Fibroblast of gingiva (primary cell): ENCODE data around the gene PGGHG.
"Not testable (repeated sequence)": the region's sequence is repeated elsewhere in the genome, so short reads cannot be mapped to it uniquely, and the experiment has no call there.

ENCODE experiments used
- DNase-seq: peaks from one replicate; pipeline ENCODE4 v3.0.0-alpha.2; 2011; ENCODE audit warnings: low read depth

The PGGHG gene

DNA sequence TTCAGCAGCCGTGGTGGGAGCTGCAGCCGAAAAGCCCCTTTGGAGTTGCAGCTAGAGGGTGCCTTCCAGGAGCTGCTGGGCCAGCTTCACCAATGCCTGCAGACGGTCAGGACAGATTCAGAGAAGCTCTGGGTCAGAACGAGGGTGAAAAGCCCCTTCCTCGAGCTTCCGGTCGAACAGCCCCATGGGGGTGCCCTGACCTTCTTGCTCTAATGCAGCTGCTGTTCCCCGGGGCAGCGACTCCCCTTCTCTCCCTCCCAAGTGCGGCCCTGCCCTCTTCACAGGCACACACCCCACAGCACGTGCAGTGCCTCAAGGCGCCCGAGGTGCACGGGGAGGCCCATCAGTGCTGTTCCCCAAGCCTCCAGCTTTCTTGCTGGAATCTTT is 41.4 kb downstream of the PGGHG start:
- DNase-seq, result no peak

DNA sequence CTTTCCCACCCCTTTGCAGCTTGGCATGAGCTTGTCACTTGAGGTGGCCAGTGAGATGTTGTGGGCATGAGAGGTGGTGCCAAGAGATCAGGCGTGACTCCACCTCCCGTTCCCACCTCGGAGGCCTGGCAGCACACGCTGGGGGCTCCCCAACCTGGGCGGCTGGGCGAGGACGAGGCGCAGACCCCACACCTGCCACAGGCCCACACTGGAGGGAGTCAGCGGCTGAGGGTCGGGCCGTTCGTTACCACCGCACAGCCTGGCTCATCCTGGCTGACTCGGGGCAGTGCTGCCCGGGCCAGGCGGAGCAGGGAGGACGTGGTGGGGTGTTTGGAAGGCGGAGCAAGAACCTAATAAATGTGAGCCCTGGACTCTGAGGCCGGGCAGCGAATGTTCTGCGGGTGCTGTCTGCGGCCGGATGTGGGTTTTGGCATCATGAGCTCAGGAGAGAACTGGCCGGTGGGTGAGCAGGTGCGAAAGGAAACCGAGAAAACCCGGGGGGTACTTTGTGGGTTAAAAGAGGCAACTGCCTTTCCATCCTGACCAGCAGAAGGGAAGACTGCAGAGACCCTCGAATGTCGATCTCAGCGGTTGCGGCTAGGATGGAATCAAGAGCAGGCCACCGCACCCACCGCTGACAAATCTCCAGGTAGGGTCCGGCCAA is 41.9 kb downstream of the PGGHG start:
- no peak for DNase-seq

DNA sequence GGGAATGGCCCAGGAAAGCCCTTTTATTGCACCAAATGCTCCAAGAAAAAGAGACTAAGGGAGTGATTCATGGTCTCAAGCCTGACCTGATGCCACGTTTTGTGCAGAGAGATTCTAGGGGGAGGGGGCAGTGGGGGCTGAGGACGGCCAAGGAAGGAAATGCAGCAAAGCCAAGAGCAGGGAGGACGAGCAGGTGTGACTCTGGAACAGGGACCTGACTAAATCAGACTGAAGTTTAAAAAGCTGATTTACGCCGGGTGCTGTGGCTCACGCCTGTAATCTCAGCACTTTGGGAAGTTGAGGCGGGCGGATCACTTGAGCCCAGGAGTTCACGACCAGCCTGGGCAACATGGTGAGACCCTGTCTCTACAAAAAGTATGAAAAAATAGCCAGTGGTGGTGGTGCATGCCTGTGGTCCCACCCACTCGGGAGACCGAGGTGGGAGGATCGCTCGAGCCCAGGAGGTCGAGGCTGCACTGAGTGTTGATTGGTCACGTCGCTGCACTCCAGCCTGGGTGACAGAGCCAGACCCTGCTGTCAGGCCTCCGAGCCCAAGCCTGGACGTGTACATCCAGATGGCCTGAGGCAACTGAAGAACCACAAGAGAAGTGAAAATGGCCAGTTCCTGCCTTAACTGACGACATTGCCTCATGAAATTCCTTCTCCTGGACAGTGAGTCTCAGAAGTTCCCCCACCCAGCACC is 42.6 kb downstream of the PGGHG start:
- no peak for DNase-seq

DNA sequence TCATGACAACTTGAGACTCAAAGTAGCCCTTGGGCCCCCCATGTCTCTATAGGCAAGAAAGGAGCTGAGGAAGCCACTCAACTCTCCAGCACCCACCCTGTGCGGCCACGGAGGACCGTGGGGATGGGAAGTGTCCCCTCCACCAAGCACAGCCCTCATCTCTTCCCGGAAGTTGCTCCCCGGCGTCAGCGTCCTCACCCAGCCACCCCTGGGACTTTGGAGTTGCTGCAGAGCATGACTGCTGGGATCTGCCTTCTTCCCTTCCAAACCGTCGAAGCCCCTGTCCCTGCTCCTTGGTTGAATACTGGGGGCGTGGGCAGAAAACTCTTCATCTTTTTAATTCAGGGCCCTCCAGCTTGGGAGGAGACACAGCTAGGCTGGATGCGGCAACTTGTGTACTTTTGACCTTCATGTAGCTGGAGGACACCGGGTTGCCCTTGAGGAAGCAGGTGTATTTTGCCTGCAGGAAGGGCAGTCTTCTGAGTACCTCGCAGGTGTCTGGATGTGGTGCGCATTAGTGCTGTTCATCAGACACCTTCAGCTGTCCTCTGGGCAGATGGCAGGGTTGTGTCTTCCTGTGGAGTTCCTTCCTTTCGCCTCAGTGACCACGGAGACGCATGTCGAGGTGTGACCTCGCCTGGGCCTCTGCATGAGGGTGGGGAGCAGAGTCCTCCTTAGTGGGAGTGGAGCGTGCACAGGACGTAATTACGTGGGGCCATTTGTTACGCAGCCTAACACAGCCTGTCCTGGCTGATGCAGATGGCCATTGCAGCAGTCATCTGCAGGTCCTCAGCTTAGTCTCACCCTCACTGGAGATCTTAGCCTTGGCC is 43.9 kb downstream of the PGGHG start:
- no peak for DNase-seq

DNA sequence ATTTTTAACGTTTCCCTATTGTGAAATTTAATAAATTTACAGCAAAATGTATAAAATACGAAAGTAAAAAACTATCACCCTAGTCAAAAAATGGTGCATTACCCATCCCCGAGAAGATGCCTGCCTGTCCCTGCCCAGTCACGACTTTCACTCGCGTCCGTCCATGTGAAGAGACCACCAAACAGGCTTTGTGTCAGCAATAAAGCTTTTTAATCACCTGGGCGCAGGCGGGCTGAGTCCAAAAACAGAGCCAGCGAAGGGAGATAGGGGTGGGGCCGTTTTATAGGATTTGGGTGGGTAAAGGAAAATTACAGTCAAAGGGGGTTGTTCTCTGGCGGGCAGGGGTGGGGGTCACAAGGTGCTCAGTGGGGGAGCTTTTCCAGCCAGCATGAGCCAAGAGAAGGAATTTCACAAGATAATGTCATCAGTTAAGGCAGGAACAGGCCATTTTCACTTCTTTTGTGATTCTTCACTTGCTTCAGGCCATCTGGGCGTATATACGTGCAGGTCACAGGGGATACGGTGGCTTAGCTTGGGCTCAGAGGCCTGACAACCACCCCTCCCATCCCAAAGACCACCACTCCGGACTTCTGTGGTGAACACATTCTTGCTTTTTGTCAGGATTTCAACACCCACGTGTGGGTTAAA is 44.8 kb downstream of the PGGHG start:
- not testable (repeated sequence) for DNase-seq

DNA sequence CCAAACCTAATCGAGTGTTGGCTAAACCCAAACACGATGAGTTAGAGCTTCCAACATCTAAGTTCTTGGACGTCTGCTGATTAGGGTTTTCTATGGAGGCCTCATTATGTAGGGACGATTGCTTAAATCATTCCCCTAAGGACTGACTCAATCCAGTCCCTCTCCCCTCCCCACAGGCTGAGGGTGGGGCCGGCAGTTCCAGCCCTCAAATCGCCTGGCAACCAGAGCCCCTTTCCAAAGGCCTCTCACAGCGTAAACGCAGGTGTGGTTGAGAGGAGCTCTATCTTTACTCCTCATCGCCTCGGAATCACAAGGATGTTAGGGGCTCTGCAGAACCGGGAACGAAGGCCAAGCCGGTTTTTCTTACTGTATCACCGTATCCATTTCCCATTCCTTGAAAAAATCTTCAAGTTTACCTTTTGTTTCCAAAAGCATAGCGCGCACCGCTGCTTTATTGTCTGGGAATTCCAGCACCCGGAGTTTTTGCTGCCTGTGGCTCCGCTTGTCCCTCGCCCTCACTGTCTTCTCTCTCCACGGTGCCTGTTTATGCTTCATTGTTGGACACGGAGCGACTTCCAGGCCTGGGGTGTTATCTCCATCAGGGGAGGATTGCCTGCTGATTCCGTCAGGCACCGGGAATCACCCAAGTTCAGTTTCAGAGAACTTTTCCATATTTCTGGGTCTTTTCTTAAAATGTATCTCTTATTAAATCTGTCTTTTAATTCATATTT is 45.5 kb downstream of the PGGHG start:
- no peak for DNase-seq

DNA sequence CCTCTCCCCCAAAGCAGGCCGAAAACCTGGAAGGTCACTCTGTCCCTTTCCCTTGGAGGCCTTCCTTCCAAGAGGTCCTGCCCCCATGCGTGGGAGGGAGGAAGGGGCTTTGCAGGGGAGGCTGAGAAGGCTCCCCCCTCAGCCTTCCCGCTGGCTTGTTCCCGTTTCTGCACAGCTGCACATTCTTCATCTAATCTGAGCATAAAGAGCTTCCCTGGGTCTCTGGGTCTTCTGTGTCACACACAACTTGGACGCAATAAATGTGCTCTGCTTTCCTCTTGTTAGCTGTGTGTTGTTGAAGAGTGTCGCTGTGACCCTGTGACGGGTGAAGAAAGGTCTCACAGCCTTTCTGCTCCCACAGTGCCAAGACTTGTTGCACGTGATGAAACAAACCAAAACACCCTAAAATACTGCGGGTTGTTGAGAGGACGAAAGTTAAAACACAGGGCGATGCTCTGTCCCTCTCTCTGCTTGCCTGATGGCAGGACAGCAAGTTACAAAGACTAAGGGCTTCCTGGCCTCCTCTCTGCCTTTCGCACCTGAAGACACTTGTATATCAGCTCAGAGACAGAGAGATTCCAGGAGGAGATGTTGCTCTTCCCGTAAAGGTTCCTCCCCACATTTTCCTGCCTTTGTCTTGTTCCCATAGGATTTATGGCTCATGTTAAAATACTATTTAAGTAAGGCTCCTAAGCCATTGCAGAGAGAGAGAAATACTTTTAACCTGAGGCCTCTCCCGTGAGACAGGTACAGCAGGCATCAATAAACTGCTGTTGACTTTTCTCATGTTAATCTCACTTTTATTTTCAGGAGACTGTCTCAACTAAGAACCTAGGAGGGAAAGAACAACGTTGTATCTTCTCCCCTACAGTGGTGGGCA is 47.1 kb downstream of the PGGHG start:
- no peak for DNase-seq

DNA sequence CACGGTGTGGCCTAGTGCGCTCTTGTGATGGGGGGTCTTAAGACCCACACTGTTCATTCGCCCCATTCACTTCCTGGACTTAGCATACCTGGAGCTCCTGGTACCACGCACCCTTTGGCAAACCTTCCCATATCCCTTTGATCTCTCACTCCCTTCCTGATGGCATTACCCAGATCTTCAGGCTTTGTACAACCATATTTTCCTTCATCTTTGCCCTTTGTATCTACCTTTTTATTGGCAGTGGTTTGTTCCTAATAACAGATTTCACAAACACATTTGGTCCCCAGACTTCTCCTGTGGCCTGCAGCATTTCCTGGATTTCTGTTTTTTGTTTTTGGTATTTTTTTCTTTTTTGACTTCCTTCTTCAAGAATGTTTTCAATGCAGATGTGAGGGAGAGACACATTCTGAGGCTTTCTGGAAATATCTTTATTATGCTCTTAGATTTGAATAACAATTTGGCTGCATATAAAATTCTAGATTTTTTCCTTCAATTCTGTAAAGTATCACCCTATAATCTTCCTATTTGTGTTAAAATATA is 47.8 kb downstream of the PGGHG start:
- no peak for DNase-seq

DNA sequence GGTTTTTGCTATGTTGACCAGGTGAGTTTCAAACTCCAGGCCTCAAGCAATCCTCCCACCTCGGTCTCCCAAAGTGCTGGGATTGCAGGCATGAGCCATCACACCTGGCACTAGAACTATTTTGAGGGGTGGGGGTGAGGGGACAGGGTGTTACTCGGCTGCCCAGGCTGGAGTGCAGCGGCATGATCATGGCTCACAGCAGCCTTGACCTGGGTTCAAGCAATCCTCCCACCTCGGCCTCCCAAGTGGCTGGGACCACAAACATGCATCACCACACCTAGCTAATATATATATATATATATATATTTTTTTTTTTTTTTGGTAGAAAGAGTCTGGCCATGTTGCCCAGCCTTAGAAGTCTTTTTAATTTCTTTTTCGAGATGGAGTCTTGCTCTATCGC is 48.8 kb downstream of the PGGHG start:
- DNase-seq, result no peak

DNA sequence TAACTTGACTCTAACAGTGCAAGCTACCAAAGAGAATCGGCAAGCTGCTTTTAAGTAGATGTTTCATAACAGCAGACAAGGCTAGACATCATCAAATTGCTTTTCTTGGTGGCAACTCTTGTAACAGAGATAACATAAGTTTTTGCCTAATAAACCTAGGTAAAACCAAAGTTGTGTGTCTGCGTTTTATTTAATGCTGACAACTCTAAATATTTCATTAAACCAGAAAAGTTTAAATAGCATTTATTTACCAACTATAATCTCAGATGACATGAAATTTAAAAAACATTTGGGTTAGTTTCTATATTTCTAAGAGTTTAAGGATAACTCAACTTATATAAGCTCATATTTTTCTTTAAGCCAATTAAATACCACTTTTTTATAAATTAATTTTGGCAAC is 51.0 kb downstream of the PGGHG start:
- DNase-seq, result no peak

DNA sequence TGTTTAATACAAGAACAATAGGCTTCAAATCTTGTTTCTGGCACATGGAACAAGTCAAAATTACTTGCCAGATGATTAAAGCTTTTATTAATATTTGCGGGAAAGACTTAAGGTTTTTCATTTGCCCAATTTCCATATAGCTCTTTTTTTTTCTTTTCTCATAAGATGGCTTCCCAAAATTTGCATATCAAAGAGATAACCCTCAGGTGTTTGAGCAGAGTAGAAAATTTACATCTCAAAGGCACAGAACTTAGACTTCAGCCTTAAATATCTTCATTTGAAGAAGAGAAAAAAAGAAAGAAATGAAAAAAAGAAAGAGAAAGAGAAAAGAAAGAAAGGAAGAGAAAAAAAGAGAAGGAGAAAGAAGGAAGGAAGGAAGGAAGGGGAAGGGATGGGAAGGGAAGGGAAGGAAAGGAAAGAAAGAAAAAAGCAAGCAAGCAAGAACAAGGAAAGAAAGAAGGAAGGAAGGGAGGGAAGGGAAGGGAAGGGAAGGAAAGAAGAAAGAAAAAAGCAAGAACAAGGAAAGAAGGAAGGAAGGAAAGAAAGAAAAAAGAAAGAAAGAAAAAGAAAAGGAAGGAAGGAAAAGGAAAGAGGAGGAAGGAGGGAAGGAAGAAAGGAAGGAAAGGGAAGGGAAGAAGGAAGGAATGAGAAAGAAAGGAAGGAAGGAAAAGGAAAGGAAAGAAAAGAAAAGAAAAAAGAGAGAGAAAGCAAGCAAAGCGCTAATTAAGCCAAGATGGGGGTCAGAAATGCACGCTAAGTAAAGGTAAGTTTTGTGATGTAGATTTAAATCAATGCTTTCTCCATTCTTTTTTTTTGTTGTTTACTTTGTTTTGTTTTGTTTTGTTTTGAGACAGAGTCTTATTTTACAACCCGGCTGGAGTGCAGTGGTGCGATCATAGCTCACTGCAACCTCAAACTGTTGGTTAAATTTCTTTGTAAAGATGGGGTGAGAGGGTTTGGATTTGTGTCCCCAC is 51.9 kb downstream of the PGGHG start:
- DNase-seq, result no peak

DNA sequence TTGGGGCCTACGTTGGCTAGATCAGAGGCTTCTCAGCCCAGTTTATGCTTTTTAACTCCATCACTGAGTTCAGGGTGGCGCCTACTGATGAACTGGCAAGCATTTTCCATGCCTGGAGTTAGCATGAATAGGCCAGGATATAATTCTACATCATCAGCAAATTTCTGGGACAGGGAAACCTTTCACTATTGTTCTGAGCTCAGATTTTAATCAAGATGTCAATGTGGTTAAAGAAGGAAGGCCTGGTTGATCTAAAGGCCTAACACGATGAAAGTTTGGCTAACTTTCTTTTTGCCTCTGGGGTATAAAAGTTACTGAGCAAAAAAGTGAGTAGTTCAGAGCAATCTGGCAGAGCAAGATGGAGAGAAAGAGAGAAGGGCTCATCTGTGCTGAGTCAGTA is 53.4 kb downstream of the PGGHG start:
- no peak for DNase-seq

DNA sequence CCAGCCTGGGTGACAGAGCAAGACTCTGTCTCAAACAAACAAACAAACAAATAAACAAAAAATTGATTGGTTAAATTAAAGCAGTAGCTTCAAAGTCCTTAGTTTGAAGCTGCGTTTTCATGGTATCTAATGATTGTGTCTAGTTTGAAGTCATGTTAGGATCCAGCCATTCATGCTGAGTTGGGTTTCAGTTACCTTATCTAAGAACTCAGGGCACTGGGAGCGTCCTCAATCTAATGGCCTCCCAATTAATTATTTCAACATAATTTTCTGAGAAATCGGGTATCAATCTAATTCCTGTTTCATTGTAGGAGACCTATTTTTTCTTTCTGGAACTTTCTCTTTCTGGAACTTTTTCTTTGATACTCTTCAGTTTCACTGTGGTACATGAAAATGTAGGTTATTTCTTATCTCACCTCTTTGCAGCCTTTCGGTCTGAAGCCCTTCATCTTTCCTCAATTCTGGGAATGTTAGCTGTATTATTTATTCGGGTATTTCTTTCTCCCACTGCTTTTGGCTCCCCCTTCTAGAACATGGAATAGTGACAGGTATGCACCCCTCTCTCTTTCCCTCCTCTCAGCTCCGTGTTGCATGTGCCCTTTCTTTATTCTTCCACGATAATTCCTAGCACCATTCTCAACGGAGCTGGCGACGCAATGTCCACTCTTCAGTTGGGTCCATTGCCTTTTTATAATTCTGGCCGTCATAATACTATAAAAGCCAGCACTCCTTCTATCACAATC is 56.1 kb downstream of the PGGHG start:
- DNase-seq, result no peak
